Breast epithelium (tissue), 3 donors: ENCODE results near the gene TACR2.

Experiments
- POLR2A ChIP-seq: fragments of 450-650 bp; IDR thresholded peaks from one replicate; pipeline ENCODE4 v1.6.1; 2016; ENCODE audit warnings: antibody characterized with exemption, mild to moderate bottlenecking, moderate library complexity
- POLR2AphosphoS5 ChIP-seq, 3 donors: sonication (generic); formaldehyde crosslinking; IDR thresholded peaks; one replicate each; pipeline ENCODE4 v1.6.1; 2017; ENCODE audit warnings: antibody characterized with exemption in 3 of 3
- TF ChIP-seq, protein P1 (sequence below), 3 donors: fragments of 450-650 bp; IDR thresholded peaks; one replicate each; pipeline ENCODE4 v1.5.1; 2016 to 2017; ENCODE audit warnings: antibody characterized with exemption in 3 of 3, mild to moderate bottlenecking in 3 of 3, moderate library complexity in 3 of 3

DNA sequence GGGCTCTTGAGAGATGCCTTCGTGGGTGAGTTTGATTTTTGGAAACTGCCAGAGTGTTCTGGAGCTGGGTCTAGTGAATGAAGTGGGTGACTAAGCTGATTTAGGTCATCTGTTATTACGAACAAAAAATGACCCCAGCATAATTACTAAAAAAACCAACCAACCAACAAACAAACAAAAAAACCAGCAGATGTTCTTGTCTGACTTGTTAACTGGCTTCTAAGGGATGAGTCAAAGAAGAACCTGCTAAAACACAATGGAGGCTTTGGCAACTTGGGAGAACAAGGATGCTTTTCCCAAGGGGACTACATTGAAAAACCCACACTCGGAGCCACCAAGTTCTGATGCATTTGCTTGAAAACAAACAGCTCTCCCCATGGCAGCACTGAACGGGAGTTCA lies 11.5 kb downstream of the TACR2 start:
- TF ChIP-seq, protein P1, sequence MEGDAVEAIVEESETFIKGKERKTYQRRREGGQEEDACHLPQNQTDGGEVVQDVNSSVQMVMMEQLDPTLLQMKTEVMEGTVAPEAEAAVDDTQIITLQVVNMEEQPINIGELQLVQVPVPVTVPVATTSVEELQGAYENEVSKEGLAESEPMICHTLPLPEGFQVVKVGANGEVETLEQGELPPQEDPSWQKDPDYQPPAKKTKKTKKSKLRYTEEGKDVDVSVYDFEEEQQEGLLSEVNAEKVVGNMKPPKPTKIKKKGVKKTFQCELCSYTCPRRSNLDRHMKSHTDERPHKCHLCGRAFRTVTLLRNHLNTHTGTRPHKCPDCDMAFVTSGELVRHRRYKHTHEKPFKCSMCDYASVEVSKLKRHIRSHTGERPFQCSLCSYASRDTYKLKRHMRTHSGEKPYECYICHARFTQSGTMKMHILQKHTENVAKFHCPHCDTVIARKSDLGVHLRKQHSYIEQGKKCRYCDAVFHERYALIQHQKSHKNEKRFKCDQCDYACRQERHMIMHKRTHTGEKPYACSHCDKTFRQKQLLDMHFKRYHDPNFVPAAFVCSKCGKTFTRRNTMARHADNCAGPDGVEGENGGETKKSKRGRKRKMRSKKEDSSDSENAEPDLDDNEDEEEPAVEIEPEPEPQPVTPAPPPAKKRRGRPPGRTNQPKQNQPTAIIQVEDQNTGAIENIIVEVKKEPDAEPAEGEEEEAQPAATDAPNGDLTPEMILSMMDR (IDR thresholded peaks at IDR 0.05) = no peak
- TF ChIP-seq POLR2A = no peak
- TF ChIP-seq POLR2AphosphoS5 (IDR thresholded peaks at IDR 0.05) = no peak
